ENCODE data around the gene TMEM259.

Gene TMEM259

GRCh38 chr19:966485-967088 is 54.3 kb downstream of the TMEM259 start:
- H3K4me3 ChIP-seq (ENCODE audit: control insufficient read depth, low read depth, low read length): no peak overlapping the region
- TF ChIP-seq CTCF (conservative IDR thresholded peaks at IDR 0.05; ENCODE audit: control insufficient read depth, insufficient read depth, low read depth, low read length): no peak
- DNase-seq (ENCODE audit: low read depth): no peak

- no peak overlapping the region for H3K4me3 ChIP-seq (ENCODE audit: control insufficient read depth, low read depth, low read length)
- DNase-seq (ENCODE audit: low read depth): peak; percentile 47
- TF ChIP-seq CTCF (conservative IDR thresholded peaks at IDR 0.05; ENCODE audit: control insufficient read depth, insufficient read depth, low read depth, low read length): no peak
These were observed 55.9 kb downstream of the TMEM259 start for GRCh38 chr19:964761-965694.

- DNase-seq (ENCODE audit: low read depth): no peak
- H3K4me3 ChIP-seq (ENCODE audit: control insufficient read depth, low read depth, low read length): no peak overlapping the region
- no peak for TF ChIP-seq CTCF (conservative IDR thresholded peaks at IDR 0.05; ENCODE audit: control insufficient read depth, insufficient read depth, low read depth, low read length)
These were observed 56.8 kb downstream of the TMEM259 start for GRCh38 chr19:964116-964520.

- no peak for TF ChIP-seq CTCF (conservative IDR thresholded peaks at IDR 0.05; ENCODE audit: control insufficient read depth, insufficient read depth, low read depth, low read length)
- no peak for DNase-seq (ENCODE audit: low read depth)
- H3K4me3 ChIP-seq (ENCODE audit: control insufficient read depth, low read depth, low read length): no peak overlapping the region
These were observed 57.4 kb downstream of the TMEM259 start for GRCh38 chr19:963486-963951.

- H3K4me3 ChIP-seq (ENCODE audit: control insufficient read depth, low read depth, low read length): no peak overlapping the region
- no peak for DNase-seq (ENCODE audit: low read depth)
- TF ChIP-seq CTCF (conservative IDR thresholded peaks at IDR 0.05; ENCODE audit: control insufficient read depth, insufficient read depth, low read depth, low read length): no peak
These were observed 58.1 kb downstream of the TMEM259 start for GRCh38 chr19:962683-963400.

GRCh38 chr19:961866-962620 is 58.9 kb downstream of the TMEM259 start:
- DNase-seq (ENCODE audit: low read depth): peak; percentile 34
- TF ChIP-seq CTCF (conservative IDR thresholded peaks at IDR 0.05; ENCODE audit: control insufficient read depth, insufficient read depth, low read depth, low read length): no peak
- no peak overlapping the region for H3K4me3 ChIP-seq (ENCODE audit: control insufficient read depth, low read depth, low read length)

Measured in fibroblast of mammary gland (primary cell).